T1000 (cell line): ENCODE measurements around the gene AIFM3.
"Not testable (repeated sequence)": the region's sequence is repeated elsewhere in the genome, so short reads cannot be mapped to it uniquely, and the experiment has no call there.

Experiments used
- DNase-seq: peaks from one replicate; lab custom pipeline; 2025; ENCODE audit warnings: mixed read lengths; lab: John Stamatoyannopoulos, UW

Gene AIFM3

GRCh38 chr22:20940904-20941385, 26.1 kb upstream of the AIFM3 start:
- no peak for DNase-seq

- not testable (repeated sequence) for DNase-seq
Observed at GRCh38 chr22:20942203-20942902, 24.7 kb upstream of the AIFM3 start.

- DNase-seq = no peak
Observed at GRCh38 chr22:20943104-20943933, 23.7 kb upstream of the AIFM3 start.

GRCh38 chr22:20944042-20944441, 23.0 kb upstream of the AIFM3 start:
- no peak for DNase-seq

- DNase-seq = no peak
Observed at GRCh38 chr22:20945578-20945934, 21.5 kb upstream of the AIFM3 start.

- DNase-seq = no peak
Observed at GRCh38 chr22:20946080-20946986, 20.7 kb upstream of the AIFM3 start.

GRCh38 chr22:20946991-20947390, 20.1 kb upstream of the AIFM3 start:
- no peak for DNase-seq

GRCh38 chr22:20948450-20948849, 18.6 kb upstream of the AIFM3 start:
- no peak for DNase-seq

- DNase-seq = no peak
Observed at GRCh38 chr22:20948989-20949388, 18.1 kb upstream of the AIFM3 start.

- no peak for DNase-seq
Observed at GRCh38 chr22:20949698-20950183, 17.3 kb upstream of the AIFM3 start.

GRCh38 chr22:20951151-20951931, 15.7 kb upstream of the AIFM3 start:
- DNase-seq = no peak

GRCh38 chr22:20951932-20952380, 15.1 kb upstream of the AIFM3 start:
- no peak for DNase-seq

- no peak for DNase-seq
Observed at GRCh38 chr22:20952544-20953341, 14.3 kb upstream of the AIFM3 start.

- DNase-seq = no peak
Observed at GRCh38 chr22:20953342-20953608, 13.8 kb upstream of the AIFM3 start.

GRCh38 chr22:20953668-20954500, 13.2 kb upstream of the AIFM3 start:
- no peak for DNase-seq

- no peak for DNase-seq
Observed at GRCh38 chr22:20955548-20955947, 11.5 kb upstream of the AIFM3 start.

- DNase-seq = no peak
Observed at GRCh38 chr22:20956258-20957101, 10.6 kb upstream of the AIFM3 start.

- no peak for DNase-seq
Observed at GRCh38 chr22:20957102-20957682, 9.9 kb upstream of the AIFM3 start.
